ENCODE measurements around the gene CEACAM8. TPM values are rescaled to one million over a fixed set of nuclear protein-coding genes. Genes with fewer than 3 reads are reported as not detected.
"Not testable (repeated sequence)": the region's sequence is repeated elsewhere in the genome, so short reads cannot be mapped to it uniquely, and the experiment has no call there.

The CEACAM8 gene
- total RNA-seq, 1 donor from 2014 or later = not detected

DNA sequence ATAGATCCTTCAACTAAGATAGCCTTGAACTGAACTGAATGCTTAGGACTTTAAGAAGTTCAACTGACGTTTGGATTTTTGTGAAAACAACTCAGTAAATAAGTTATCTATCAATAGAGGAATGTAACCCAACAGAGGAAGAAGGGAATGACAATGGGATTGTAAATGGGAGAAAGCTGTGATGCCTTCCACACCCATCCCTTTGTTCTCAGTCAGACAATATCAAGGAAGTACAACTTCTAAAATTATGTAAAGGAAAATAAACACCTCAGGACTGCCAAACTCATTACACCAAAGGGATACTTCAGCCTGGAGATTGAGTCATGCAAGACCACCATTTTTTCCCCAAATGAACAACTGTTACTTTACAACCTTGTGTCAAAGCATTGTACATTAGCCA is 21.1 kb downstream of the CEACAM8 start:
- DNase-seq (ENCODE audit: low read depth, low spot score) = no peak

DNA sequence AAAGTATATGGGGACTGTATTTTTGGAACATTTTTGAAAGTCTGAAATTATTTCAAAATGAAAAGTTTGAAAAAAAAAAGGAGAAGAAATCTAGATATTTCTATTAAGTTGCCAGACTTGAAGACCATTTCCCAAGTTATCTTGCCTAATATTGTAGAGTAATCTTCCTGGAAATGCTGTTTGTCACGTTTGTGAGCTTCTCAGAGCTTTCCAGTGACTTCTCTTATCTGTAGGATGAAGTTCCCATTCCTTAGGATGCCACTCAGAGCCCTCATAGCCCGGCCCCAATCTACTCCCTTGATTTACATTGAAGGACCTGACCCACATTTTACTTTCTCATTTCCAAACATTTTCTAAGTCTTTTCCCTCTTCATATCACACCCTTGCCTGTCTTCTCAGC is 23.6 kb downstream of the CEACAM8 start:
- DNase-seq (ENCODE audit: low read depth, low spot score) = no peak

- DNase-seq (ENCODE audit: low read depth, low spot score) = no peak
Measured at GRCh38 chr19:42569193-42569592, 25.5 kb downstream of the CEACAM8 start.

GRCh38 chr19:42568006-42568405 is 26.7 kb downstream of the CEACAM8 start:
- no peak for DNase-seq (ENCODE audit: low read depth, low spot score)

GRCh38 chr19:42567567-42567966 is 27.2 kb downstream of the CEACAM8 start:
- DNase-seq (ENCODE audit: low read depth, low spot score) = no peak

- DNase-seq (ENCODE audit: low read depth, low spot score) = no peak
Measured at GRCh38 chr19:42563352-42564210, 31.1 kb downstream of the CEACAM8 start.

DNA sequence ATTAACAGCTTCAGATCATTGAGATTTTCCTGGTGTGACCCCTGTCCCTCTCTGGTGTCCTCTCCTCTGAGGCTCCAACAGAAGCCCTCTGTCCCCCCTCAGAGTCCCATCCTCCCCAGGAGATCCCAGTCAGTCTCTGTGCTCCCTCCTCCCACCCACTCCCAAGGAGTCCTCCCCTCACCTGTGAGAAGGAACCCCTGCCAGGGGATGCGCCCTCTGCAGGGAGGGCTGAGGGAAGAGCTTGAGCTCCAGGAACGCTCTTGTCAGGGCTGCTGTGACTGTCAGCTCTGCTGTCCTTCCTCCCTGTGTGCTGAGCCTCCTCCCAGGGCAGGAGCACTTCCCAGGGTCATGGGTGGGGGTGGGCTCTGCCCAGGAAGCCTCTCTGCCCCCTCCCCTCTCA is 33.2 kb downstream of the CEACAM8 start:
- no peak for DNase-seq (ENCODE audit: low read depth, low spot score)

DNA sequence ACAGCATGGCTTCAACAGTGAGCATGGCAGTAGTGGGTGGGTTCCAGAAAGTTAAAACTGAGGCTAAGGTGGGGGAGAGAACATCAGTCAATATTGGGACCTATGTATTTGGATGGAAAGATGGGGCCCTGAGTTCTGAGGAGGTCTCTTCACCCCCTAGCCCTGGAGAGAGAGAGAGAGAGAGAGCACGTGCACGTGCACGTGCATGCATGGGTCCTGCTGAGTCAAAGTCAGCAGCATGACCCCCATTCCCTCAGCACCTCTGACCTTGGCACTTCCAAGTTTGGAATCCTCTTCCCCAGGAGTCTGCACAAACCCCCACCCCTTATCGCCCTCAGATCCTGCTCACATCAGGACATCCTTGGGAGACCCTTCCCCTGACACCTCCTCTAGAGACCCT is 34.0 kb downstream of the CEACAM8 start:
- DNase-seq (ENCODE audit: low read depth, low spot score) = no peak

GRCh38 chr19:42558450-42559150 is 36.1 kb downstream of the CEACAM8 start:
- no peak for DNase-seq (ENCODE audit: low read depth, low spot score)

DNA sequence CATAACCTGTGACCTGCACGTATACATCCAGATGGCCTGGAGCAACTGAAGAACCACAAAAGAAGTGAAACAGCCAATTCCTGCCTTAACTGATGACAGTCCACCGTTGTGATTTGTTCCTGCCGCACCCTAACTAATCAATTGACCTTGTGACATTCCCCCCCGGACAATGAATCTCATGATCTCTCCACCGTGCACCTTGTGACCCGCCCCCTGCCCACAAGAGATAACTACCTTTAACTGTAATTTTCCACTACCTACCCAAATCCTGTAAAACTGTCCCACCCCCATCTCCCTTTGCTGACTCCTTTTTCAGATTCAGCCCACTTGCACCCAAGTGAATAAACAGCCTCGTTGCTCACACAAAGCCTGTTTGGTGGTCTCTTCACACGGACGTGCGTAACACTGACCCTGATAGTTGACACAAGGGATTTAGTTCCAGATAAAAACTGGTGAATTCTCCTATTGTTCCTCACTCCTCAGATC is 37.3 kb downstream of the CEACAM8 start:
- not testable (repeated sequence) for DNase-seq (ENCODE audit: low read depth, low spot score)

DNA sequence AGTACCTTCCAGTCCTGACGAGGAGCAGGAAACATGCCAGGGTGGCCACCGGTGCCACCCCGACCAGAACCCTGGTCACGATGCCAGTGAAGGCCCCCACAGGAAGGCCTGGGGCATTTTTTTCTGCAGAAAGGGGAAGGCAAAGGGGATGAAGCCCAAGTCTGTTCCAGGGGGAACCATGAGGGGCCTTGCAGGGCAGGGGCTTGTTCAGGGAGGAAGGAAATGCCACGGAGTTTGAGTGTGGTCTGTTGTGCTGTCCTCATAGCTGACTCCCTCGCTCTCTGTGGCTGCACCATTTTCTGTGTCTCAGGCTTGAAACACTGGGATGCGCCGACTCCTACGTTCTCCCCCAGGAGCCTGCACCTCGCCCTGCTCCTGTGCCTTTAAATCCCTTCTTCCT is 38.9 kb downstream of the CEACAM8 start:
- DNase-seq (ENCODE audit: low read depth, low spot score) = no peak

GRCh38 chr19:42555317-42555716 is 39.4 kb downstream of the CEACAM8 start:
- no peak for DNase-seq (ENCODE audit: low read depth, low spot score)

- DNase-seq (ENCODE audit: low read depth, low spot score) = no peak
Measured at GRCh38 chr19:42554046-42554575, 40.6 kb downstream of the CEACAM8 start.

DNA sequence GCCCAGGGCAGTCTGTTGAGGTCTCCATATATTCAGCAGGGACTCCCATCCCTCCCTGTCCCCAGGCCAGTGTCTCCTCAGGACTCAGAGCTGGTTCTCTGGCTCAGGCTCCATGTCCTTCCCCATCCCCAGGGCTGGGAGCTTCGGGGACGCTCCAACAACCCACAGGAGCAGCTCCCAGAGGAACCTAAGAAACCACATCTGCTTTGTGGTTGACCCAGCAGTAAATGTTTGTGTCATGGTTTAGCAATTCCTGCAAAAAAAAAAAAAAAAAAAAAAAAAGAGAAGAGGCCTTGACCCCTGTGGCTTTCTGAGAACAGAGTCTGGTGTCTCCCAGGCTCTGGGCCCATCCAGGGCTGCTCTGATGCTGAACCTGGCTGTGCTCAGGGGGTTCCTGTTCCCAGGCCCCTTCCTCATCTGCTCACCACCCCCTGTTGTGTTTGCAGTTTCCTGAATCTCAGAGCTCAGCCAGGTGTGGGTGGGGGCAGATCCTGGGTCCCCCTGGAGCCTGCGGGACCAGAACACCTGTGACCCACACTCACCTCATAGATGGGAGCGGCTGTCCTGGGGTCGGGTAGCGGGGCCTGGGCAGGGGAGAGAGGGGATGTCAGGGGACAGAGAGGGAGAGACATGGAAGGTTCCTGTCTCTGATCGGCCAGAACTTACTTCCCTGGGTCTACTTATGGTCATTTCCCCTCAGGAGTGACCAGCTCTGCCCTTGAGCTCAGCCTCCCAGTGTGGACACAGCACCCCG is 41.3 kb downstream of the CEACAM8 start:
- no peak for DNase-seq (ENCODE audit: low read depth, low spot score)

DNA sequence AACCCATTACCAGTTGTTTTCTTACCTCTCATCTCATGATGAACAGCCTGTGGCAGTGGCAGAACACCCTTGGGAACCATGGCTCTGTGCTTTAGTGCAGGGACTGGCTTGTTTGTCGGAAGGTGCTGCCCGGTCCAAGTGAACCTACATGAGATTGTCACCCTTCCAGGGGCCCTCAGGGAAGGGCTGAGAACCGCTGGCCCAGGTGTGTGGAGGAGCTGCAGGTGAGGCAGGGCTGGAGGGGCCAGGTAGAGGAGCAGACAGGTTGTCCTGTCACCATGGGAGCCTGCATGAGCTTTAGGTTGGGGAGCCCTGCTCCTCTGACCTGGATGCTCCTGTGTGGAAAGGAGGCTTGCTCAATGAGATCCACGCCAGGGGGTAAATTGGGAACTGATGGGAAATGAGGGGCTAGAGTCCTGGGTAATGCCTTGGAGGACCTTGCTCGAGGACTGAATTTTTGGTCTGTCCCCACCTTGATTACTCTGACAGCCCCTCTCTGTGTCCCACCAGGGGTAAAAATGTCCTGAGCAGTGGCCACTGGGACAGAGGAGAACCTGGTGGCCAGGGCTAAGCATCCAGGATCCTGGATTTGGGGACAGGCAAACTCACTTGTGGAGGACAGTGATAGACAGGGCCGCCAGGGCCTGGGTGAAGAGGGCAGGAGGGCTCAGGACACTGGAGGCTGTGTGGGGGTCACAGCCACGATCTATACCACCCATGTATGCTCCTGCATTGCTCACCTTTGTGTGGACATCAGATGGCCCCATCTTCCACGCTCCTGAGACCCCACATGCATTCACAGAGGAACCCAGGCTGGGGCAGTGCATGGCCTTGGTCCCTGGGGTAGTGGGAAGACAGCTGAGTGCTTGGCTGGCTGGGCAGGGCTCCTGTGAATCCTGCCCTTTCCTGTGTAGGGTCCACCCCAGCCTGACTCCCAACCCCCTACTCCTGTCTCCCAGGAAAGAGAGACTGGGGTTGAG is 42.3 kb downstream of the CEACAM8 start:
- DNase-seq (ENCODE audit: low read depth, low spot score) = no peak

GRCh38 chr19:42550521-42550920 is 44.2 kb downstream of the CEACAM8 start:
- not testable (repeated sequence) for DNase-seq (ENCODE audit: low read depth, low spot score)

GRCh38 chr19:42549067-42549466 is 45.7 kb downstream of the CEACAM8 start:
- DNase-seq (ENCODE audit: low read depth, low spot score) = not testable (repeated sequence)

DNA sequence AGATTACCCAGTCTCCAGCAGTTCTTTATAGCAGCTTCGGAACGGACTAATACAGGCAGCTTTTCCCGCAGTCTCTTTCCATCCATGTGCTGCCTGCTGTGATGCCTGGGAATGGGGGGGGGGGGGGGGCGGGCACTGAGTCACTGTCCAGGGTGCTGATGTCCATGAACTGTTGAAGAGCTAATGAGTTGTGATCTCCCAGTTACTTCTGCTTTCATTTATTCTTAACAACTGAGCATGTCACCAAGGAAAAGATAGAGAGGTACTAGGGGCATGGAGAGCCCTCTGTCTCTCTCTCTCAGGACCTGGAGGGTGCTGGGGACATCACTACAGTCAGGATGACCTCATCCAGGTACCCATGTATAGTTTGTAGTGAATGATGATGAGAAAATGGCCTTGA is 46.2 kb downstream of the CEACAM8 start:
- DNase-seq (ENCODE audit: low read depth, low spot score) = no peak

DNA sequence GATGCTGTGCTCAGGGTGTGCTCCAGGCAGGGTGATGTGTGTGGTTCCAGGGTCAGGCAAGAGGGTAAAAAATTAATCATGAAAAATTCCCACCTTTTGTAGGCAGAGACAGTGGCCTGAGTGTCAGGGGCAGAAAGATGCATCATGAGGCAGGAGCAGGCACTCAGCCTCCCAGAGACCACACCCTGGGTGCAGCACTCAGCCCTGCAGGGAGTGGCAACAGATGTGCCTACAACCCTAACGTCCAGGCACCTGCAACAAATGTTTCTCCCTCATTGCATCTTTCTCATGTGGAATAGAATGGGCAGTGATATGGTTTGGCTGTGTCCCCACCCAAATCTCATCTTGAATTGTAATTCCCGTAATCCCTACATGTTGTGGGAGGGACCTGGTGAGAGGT is 46.8 kb downstream of the CEACAM8 start:
- no peak for DNase-seq (ENCODE audit: low read depth, low spot score)

GRCh38 chr19:42546831-42547500 is 47.8 kb downstream of the CEACAM8 start:
- DNase-seq (ENCODE audit: low read depth, low spot score) = no peak

Measured in pulmonary artery endothelial cell (primary cell).